ENCODE results near the gene UNC13D. TPM values are rescaled to one million over a fixed set of nuclear protein-coding genes. Genes with fewer than 3 reads are reported as not detected.

UNC13D gene
- total RNA-seq, 2 donors from 2014 or later = 6.3 to 6.4 TPM

GRCh38 chr17:75892556-75893224, 48.5 kb upstream of the UNC13D start:
- H3K4me3 Mint-ChIP-seq = no peak overlapping the region
- H3K9ac ChIP-seq (ENCODE audit: extremely low read depth, low read length, poor library complexity, severe bottlenecking) = no peak overlapping the region

DNA sequence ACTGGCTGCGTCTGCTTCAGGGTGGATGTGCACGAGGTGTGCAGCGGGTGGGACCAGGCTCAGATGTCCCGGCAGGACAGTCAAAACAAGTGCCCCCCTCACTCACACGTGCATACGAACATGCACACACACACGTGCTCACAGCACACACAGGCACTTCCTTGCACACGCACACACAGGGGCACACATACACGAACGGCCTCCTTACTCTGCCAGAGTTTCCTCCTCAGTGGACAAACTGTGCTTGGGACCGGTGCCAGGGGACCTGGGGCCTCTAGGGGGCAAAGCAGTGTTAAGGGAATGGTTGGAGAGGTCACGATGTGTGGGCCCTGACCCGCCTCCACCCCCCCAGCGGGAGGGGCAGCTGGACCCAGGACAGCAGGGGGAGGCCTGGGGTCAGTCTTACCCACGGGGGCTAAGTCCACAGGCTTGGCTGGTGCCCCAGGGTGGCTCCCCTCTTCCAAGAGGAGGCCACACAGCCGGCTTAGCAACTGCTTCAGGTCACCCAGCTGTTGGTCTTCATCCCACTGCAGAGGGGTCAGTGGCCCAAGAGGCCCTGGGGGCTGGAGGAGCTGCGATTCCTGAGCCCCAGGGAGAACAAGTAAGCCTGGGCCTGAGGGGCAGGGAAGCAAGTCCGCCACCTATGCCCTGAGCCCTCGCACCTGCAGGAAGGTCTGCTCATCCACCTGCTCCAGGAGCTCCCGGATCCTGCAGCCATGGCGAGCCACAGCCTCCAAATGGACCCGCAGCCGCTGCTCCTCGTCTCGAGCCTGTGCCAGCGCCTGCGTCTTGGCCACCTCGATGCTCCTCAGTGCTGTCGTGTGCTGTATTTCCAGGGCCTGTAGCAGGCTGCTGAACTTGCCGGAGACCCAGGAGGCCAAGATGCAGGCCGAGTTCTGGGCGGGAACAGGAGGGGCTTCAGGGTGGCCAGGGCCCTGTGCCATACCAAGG, 47.7 kb upstream of the UNC13D start:
- no peaks in the 10 kb centered on the region for H3K27me3 Mint-ChIP-seq (ENCODE audit: insufficient read depth)
- H3K4me3 ChIP-seq (ENCODE audit: low read length) = no peak overlapping the region
- H3K4me1 ChIP-seq (ENCODE audit: control insufficient read depth, insufficient read depth, low read length) = peaks cover 7% of the 10 kb centered on the region
- H3K9ac ChIP-seq (ENCODE audit: extremely low read depth, low read length, poor library complexity, severe bottlenecking) = no peak overlapping the region
- DNase-seq = peak; percentile 55
- H3K27ac ChIP-seq (ENCODE audit: low read depth, low read length) = no peak overlapping the region
- H3K27me3 ChIP-seq (ENCODE audit: control insufficient read depth, insufficient read depth, low read length, poor library complexity, severe bottlenecking) = no peaks in the 10 kb centered on the region
- H3K36me3 ChIP-seq (ENCODE audit: control insufficient read depth, insufficient read depth, low read length) = peaks cover 18% of the 10 kb centered on the region
- H3K36me3 Mint-ChIP-seq (ENCODE audit: low read depth) = peaks cover 19% of the 10 kb centered on the region
- peak; percentile 15 for TF ChIP-seq CTCF (conservative IDR thresholded peaks at IDR 0.05)
- H3K27ac Mint-ChIP-seq = no peak overlapping the region
- no peak overlapping the region for H3K4me3 Mint-ChIP-seq
- 89% methylated on average over 13 to 32 of the region's 32 CpGs for WGBS, 2 experiments (ENCODE audit: insufficient coverage in 1 of 2, insufficient read length in 1 of 2)
- H3K9me3 ChIP-seq (ENCODE audit: control insufficient read depth, low read length) = no peaks in the 10 kb centered on the region
- H3K9me3 Mint-ChIP-seq = no peaks in the 10 kb centered on the region
- H3K4me1 Mint-ChIP-seq = peaks cover 17% of the 10 kb centered on the region

More at GRCh38 chr17:75892556-75893224, 48.5 kb upstream of the UNC13D start:
- Mint-ChIP-seq H3K27me3 (ENCODE audit: insufficient read depth) (no peaks in the 10 kb centered on the region), H3K9me3 (no peaks in the 10 kb centered on the region), H3K36me3 (ENCODE audit: low read depth) (peaks cover 19% of the 10 kb centered on the region), H3K4me1 (peaks cover 22% of the 10 kb centered on the region), H3K27ac (no peak overlapping the region)
- peaks cover 18% of the 10 kb centered on the region for H3K36me3 ChIP-seq (ENCODE audit: control insufficient read depth, insufficient read depth, low read length)
- no peak overlapping the region for H3K4me3 ChIP-seq (ENCODE audit: low read length)
- no peaks in the 10 kb centered on the region for H3K9me3 ChIP-seq (ENCODE audit: control insufficient read depth, low read length)
- no peak overlapping the region for H3K27ac ChIP-seq (ENCODE audit: low read depth, low read length)
- H3K27me3 ChIP-seq (ENCODE audit: control insufficient read depth, insufficient read depth, low read length, poor library complexity, severe bottlenecking) = no peaks in the 10 kb centered on the region
- WGBS, 2 experiments (ENCODE audit: insufficient coverage in 1 of 2, insufficient read length in 1 of 2) = 84 to 89% methylated on average over 10 to 16 of the region's 16 CpGs
- peaks cover 12% of the 10 kb centered on the region for H3K4me1 ChIP-seq (ENCODE audit: control insufficient read depth, insufficient read depth, low read length)
- no peak for DNase-seq
- no peak for TF ChIP-seq CTCF (conservative IDR thresholded peaks at IDR 0.05)

DNA sequence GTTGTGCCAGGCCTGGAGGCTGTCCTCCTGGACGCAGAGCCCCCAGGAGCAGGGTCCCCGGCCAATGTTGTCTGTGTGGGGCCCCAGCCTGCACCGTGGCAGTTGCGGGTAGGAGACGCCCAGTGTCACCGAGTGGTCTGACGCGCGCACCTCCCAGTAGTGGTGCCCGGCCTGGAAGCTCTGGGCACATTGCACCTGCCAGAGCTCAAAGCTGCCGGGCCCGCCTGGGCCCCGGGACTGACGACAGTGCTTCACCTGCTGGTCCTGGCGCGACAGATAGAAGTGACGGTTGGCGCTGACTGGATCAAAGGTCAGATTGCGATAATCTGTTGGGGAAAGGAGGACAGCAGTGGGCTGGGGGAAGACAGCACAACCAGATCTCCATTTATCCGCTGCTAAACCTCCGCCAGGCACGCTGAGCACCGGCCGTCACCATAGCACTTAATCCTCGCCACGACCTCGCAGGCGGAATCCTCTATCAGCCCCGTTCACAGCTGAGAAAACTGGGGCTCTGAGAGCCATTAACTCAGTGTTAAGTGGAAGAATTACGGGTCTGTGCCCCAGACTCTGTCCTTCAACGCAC, 46.9 kb upstream of the UNC13D start:
- Mint-ChIP-seq H3K4me3 (no peak overlapping the region), H3K4me1 (peaks cover 17% of the 10 kb centered on the region), H3K27me3 (ENCODE audit: insufficient read depth) (no peaks in the 10 kb centered on the region), H3K36me3 (ENCODE audit: low read depth) (peaks cover 19% of the 10 kb centered on the region), H3K9me3 (no peaks in the 10 kb centered on the region), H3K27ac (no peak overlapping the region)
- peaks cover 18% of the 10 kb centered on the region for H3K36me3 ChIP-seq (ENCODE audit: control insufficient read depth, insufficient read depth, low read length)
- no peaks in the 10 kb centered on the region for H3K27me3 ChIP-seq (ENCODE audit: control insufficient read depth, insufficient read depth, low read length, poor library complexity, severe bottlenecking)
- no peak overlapping the region for H3K9ac ChIP-seq (ENCODE audit: extremely low read depth, low read length, poor library complexity, severe bottlenecking)
- TF ChIP-seq CTCF (conservative IDR thresholded peaks at IDR 0.05) = no peak
- H3K4me1 ChIP-seq (ENCODE audit: control insufficient read depth, insufficient read depth, low read length) = peaks cover 7% of the 10 kb centered on the region
- 97 to 99% methylated on average over 29 to 31 of the region's 31 CpGs for WGBS, 2 experiments (ENCODE audit: insufficient coverage in 1 of 2, insufficient read length in 1 of 2)
- H3K4me3 ChIP-seq (ENCODE audit: low read length) = no peak overlapping the region
- H3K27ac ChIP-seq (ENCODE audit: low read depth, low read length) = no peak overlapping the region
- no peaks in the 10 kb centered on the region for H3K9me3 ChIP-seq (ENCODE audit: control insufficient read depth, low read length)
- no peak for DNase-seq

Data from endodermal cell (in vitro differentiated cells).